ENCODE data around the gene XPR1.
"Not testable (repeated sequence)": the region's sequence is repeated elsewhere in the genome, so short reads cannot be mapped to it uniquely, and the experiment has no call there.

XPR1 gene

DNA sequence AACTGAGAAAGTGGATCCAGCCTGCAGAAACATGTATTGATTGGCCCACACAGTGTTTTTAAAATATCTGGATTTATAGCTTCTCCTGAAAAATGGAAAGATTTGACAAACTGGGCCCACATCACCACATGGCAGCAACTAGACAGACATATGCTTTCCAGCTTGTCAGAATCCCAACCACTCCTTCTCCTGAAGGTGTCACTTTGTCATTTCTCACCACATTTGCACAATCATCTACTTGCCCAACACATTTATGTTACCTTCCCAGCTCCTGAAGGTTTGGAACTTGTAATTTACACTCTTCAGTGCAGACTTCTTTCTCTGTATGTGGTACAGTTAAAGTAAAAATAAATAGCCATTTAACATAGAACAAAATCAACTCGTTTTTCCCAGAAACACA lies 154.8 kb downstream of the XPR1 start:
- no peak for ATAC-seq

DNA sequence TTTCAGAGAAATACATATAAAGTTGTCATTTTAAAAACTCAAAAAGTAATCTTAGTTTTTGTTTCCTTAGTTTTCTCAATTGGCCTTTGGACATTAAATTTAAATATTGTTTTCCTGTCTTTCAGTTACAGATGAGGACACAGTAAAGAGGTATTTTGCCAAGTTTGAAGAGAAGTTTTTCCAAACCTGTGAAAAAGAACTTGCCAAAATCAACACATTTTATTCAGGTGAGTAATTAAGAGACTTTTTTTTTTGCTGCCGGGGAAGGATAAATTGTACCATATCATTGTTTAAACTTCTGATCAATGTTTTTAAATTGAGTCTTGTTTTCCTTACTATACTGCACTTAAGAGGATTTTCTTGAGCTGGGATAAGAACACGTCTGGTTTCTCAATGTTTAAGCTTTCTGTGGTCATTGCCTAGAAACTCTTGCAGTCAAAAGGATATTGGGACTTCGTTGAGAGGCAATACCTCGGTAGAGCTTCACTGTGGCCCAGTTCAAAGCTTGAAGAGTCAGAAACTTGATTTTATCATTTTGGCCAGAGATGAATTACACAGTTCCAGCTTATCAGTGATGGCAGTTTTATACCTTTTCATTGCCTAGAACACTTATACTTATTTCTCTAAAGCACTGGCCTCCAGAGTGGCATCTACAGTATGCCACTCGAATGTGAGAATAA lies 155.9 kb downstream of the XPR1 start:
- no peak for ATAC-seq

DNA sequence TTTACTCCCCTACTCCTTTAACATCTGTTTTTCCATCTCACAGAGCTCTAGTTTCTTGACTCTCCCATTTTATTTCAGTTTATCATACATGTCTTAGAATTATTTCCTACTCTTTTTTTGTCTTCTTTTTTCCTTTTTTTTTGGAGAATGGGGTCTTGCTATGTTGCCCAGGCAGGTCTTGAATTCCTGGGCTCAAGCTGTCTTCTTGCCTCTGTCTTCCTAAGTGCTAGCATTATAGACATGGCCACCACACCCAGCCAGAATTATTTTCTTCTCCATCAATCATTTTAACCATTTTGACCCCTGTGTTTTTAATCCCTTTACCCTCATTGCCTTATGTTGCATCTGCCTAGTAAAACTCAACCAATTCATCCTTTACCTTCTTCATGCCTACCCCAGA lies 157.6 kb downstream of the XPR1 start:
- ATAC-seq: no peak

GRCh38 chr1:180791152-180791551 lies 159.3 kb downstream of the XPR1 start:
- not testable (repeated sequence) for ATAC-seq

GRCh38 chr1:180791806-180792205 lies 160.0 kb downstream of the XPR1 start:
- peak in 1 of 2 donors; percentile 69 for ATAC-seq

DNA sequence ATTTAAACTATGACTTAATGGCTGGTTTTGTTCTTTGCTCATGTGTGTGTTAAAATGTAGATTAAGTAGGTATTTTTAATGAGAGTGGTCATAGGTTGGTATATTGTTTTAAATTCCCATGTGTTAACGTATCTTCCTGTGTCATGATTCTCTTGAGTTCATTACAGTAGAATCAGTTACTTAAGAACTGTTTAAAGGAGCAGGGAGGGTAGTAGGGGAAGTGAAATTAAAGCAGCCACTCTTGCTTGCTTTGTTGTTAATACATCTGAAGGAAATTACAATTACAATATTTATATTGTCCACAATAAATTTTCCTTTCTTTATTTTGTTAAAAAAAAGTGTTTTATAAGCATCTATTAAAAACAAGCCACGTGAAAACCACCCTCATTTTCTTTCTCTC lies 161.6 kb downstream of the XPR1 start:
- ATAC-seq: no peak

GRCh38 chr1:180796897-180797640 lies 165.2 kb downstream of the XPR1 start:
- ATAC-seq: no peak

DNA sequence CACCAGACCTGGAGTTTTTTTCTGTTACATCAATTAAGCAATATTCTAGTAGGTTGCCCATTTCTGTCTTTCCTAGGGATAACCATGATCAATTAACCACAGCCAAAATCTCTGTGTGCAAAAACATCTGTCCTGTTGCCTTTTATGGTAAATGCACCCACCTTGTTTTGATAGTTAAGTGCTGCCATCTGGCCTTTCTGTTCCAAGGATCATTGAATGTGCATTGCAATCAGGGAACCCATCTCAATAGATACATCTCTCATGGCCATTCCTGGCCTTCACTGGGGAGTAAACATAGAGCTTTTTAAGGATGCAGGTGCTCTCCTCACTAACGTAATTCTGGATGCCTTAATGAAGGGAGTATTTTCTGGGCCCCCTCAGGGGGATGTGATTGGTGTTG lies 169.1 kb downstream of the XPR1 start:
- no peak for ATAC-seq

DNA sequence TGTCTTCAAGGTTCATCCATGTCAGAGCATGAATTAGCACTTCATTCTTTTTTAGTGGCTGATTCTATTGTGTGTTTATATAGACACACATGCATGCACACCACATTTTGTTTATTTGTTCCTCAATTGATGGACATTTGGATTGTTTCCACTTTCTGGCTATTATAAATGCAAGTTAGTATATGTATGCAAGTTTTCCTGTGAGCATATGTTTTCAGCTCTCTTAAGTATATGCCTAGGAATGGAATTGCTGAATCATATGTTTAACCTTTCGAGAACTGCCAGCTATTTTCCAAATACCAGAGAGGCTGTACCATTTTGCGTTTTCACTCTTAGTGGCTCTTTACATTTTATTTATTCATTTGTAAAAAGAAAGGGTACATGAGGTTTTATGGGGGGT lies 171.0 kb downstream of the XPR1 start:
- no peak for ATAC-seq

DNA sequence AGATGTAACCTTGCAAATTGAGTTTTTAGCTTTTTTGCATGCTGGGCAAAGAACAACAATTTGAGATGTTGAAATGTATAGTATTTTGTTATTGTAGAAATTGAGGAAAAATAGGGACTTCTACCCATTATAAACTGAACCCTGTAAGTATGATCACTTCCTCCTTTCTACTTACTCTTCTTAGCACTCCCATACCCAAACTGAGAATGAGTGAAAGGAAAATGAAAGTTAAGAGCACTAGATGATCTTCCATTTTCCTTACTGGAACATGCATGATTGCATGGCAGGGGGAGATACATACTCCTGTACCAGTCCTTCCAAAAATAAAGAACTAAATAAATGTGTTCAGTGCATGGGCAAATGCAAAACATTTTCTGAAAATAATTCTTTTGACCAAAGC lies 173.5 kb downstream of the XPR1 start:
- no peak for ATAC-seq

GRCh38 chr1:180811298-180811697 lies 179.5 kb downstream of the XPR1 start:
- no peak for ATAC-seq

DNA sequence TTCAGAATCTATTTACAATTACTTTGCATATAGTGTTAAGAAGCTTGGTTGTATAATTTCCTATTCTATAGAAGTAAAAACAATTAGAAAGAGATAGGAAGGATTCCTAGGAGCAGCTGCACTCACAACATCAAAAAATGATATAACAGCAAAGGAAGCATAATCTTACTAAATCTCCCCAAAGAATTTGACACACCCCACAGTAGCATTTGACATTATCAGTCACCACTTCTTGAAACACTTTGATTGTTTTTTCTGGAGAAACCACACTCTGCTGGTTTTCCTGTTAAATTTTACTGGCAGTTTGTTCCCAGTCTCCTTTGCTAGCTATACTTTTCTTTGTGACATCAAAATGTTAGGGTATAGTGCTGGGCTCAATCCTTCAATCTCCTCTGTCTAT lies 180.1 kb downstream of the XPR1 start:
- no peak for ATAC-seq

DNA sequence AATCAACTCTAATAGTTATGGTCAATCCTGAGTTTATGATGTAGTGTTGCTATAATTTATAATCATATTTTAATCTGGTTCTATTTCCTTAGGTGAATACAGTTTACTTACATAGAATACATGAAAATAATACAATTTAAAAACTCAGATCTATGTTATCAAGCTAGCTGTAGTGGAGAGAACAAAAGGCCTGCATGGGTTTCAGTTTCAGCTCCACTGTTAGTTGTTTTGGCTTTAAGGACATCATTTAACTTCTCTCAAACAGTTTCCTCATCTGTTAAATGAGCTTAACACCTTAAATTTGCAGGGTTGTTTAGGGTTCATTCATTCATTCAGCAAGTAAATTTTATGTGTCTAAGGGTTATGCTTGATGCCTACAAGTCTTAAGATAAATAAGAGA lies 182.4 kb downstream of the XPR1 start:
- no peak for ATAC-seq

GRCh38 chr1:180815188-180815587 lies 183.4 kb downstream of the XPR1 start:
- no peak for ATAC-seq

DNA sequence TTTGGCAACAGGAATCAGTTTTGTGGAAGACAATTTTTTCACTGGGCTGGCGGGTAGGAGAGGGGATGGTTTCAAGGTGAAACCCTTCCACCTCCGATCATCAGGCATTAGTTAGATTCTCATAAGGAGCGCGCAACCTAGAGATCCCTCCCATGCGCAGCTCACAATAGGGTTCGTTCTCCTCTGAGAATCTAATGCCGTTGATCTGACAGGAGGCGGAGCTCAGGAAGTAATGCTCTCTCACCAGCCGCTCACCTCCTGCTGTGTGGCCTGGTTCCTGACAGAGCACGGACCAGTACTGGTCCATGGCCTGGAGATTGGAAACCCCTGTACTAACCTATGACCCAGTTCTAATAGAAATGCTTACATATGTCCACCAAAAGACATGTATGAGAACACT lies 184.3 kb downstream of the XPR1 start:
- ATAC-seq: no peak

DNA sequence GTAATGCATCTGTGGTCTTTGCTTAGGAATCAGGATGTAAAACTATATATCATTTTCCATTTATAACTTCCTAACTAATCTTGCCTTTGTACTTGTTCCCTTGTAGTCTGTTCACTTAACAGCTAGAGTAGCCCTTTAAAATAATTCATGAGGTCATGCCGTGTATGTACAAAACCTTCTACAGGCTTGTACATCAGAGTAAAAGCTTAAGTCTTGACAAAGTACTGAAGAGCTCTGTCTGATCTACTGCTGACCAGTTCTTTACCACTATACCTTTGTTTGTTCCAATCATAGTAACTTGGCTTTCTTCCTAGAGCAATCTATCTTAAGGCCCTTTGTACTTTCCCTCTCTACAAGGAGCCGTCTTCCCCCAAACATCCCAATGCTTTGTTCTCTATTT lies 190.1 kb downstream of the XPR1 start:
- ATAC-seq: no peak

DNA sequence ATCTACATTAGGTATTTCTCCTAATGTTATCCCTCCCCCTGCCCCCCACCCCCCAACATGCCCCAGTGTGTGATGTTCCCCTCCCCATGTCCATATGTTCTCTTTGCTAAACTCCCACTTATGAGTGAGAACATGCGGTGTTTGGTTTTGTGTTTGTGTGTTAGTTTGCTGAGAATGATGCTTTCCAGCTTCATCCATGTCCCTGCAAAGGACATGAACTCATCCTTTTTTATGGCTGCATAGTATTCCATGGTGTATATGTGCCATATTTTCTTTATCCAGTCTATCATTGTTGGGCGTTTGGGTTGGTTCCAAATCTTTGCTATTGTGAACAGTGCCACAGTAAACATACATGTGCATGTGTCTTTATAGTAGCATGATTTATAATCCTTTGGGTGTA lies 199.7 kb downstream of the XPR1 start:
- ATAC-seq: not testable (repeated sequence)

DNA sequence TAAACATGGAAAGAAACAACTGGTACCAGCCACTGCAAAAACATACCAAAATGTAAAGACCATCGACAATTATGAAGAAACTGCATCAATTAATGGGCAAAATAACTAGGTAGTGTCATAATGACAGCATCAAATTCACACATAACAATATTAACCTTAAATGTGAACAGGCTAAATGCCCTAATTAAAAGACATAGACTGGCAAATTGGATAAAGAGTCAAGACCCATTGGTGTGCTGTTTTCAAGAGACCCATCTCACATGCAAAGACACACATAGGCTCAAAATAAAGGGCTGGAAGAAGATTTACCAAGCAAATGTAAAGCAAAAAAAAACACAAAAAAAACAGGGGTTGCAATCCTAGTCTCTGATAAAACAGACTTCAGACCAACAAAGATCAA lies 201.4 kb downstream of the XPR1 start:
- not testable (repeated sequence) for ATAC-seq

GRCh38 chr1:180836449-180836848 lies 204.6 kb downstream of the XPR1 start:
- ATAC-seq: no peak

GRCh38 chr1:180837020-180837419 lies 205.2 kb downstream of the XPR1 start:
- ATAC-seq: no peak

GRCh38 chr1:180838535-180838934 lies 206.7 kb downstream of the XPR1 start:
- ATAC-seq: no peak

DNA sequence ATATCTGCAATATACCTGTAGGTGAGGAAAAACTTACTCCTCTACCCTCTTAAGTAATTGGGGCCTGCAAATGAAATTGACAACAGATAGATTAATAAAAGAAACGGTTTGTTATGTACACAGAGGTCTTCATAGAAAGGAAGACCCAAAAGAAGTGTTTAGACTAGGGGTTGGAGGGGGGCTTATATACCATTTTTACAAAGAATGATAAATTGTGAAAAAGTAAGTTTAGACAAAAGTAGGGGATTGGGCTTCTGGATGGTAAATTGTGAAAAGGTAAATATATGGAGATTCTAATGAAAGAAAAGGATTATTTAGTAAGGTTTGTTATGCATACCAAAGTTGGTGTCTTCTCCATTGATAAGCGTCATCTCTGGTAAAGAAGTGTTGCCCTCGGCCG lies 207.7 kb downstream of the XPR1 start:
- no peak for ATAC-seq

DNA sequence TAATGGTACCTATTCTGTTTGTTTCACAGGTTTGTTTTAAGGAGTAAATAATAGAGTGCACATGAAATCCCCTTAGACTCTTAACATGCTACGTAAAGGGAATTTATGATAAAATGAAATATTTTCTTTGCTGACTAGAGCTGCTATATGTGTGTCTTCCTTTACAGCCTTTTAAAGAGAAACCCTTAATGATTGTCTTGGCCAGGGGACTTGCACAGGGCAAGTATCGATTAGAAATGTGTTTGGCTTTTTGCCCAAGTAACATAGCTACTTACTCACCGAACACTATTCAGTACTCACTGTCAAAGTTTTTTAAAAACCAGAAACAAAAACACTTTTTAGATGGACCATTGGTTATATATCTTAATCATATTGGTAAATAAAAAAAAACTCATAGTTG lies 209.6 kb downstream of the XPR1 start:
- ATAC-seq: no peak

DNA sequence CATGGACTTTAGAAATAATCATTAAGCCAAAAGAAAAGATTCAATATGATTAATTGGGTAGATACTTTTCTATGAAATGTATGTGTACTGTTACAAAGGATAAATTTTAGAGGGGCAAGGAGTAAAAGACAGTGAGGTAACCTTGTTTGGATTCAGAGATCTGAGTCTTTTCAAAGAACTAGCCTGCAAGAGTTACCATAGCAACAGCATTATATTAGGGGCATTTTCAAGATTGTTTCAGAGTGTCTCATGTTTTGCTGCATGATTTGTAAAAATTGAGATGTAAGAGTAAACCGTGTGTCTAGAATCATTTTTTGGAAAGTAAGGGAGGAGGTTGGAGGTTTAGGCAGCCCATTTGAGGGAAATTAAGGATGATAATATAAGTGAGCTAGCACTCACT lies 210.2 kb downstream of the XPR1 start:
- no peak for ATAC-seq
